ENCODE data around the gene DCAF7. TPM values are rescaled to one million over a fixed set of nuclear protein-coding genes. Genes with fewer than 3 reads are reported as not detected.

Gene DCAF7
- total RNA-seq = 10 to 100 TPM; 14.4 to 24.0 TPM
- 10 to 100 TPM; 13.2 to 15.6 TPM for polyA plus RNA-seq

DNA sequence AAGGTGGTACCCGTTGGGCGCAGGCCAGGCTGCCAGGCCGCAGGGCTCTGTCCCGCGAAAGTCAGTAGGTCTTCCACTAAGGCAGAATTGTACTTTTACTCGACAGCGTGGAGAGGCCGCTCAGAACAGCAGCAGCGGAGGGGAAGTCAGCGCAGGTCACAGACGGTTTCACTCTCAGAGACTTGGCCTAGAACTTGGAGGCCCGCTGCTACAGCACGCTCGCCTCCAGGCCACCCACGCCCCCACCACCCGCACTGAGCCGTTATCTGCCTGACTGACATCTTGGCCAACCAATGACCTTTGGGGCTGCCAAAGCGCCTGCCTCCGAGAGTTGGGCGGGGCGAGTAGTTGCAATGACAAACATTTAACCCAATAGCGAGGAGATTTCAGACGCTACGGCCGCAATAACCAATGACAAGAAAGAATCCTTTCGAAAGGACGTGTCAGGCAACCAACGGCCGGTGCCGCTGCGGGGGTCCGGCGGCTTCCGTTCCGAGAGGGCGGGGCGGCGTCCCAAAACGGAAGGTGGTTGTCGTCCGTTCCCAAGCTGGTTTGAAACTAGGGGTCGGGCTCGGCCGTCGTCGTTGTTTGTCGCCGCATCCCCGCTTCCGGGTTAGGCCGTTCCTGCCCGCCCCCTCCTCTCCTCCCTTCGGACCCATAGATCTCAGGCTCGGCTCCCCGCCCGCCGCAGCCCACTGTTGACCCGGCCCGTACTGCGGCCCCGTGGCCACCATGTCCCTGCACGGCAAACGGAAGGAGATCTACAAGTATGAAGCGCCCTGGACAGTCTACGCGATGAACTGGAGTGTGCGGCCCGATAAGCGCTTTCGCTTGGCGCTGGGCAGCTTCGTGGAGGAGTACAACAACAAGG lies at the start of gene DCAF7:
Gene DCAF7 (plus strand): TSS at position 532 of the 871 bp plus-strand sequence. CDS start 201 bp downstream, at position 733.
- peak within 1 kb of the TSS; percentile 80 to 85 for H3K27ac ChIP-seq (ENCODE audit: low read depth in 1 of 2, low read length in 2 of 2)

More for the DNA sequence above, at the start of gene DCAF7:
- peaks cover 5 to 31% (median 19%) of the 10 kb centered on the region in 4 donors for H3K4me1 ChIP-seq (ENCODE audit: control insufficient read depth in 4 of 4, insufficient read depth in 4 of 4, low read length in 3 of 4)
- peak; percentile 100 for DNase-seq (ENCODE audit: low spot score)
- no peaks in the 10 kb centered on the region for H3K9me3 ChIP-seq (ENCODE audit: control insufficient read depth in 4 of 4, low read length in 3 of 4)
- under 1% methylated on average over 72 of the region's 72 CpGs for WGBS
- TF ChIP-seq, protein P1, sequence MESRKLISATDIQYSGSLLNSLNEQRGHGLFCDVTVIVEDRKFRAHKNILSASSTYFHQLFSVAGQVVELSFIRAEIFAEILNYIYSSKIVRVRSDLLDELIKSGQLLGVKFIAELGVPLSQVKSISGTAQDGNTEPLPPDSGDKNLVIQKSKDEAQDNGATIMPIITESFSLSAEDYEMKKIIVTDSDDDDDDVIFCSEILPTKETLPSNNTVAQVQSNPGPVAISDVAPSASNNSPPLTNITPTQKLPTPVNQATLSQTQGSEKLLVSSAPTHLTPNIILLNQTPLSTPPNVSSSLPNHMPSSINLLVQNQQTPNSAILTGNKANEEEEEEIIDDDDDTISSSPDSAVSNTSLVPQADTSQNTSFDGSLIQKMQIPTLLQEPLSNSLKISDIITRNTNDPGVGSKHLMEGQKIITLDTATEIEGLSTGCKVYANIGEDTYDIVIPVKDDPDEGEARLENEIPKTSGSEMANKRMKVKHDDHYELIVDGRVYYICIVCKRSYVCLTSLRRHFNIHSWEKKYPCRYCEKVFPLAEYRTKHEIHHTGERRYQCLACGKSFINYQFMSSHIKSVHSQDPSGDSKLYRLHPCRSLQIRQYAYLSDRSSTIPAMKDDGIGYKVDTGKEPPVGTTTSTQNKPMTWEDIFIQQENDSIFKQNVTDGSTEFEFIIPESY (IDR thresholded peaks at IDR 0.05) = no peak
- TF ChIP-seq NR2F2 (IDR thresholded peaks at IDR 0.05) (peak; percentile 47), CTCF (IDR thresholded peaks at IDR 0.05; ENCODE audit: low read depth, low read length, missing input control) (no peak), FOXA1 (IDR thresholded peaks at IDR 0.05) (no peak), RAD21 (IDR thresholded peaks at IDR 0.05) (peak in 1 of 2 donors; percentile 5), HNF4A (conservative IDR thresholded peaks at IDR 0.05) (peak in 1 of 2 donors; percentile 27), TAF1 (conservative IDR thresholded peaks at IDR 0.05) (no peak), SP1 (IDR thresholded peaks at IDR 0.05) (peak; percentile 99), JUND (IDR thresholded peaks at IDR 0.05) (no peak), EGR1 (IDR thresholded peaks at IDR 0.05; ENCODE audit: low read depth in 2 of 2) (peak; percentile 87 to 92), FOXA2 (IDR thresholded peaks at IDR 0.05) (no peak), YY1 (IDR thresholded peaks at IDR 0.05) (peak; percentile 61), HNF4G (IDR thresholded peaks at IDR 0.05) (no peak), ATF3 (IDR thresholded peaks at IDR 0.05) (no peak), RXRA (IDR thresholded peaks at IDR 0.05) (peak; percentile 53 to 74), GABPA (IDR thresholded peaks at IDR 0.05 in 1 of 2, conservative IDR thresholded peaks at IDR 0.05 in 1 of 2) (peak; percentile 86 to 98)
- TF ChIP-seq, protein P2, sequence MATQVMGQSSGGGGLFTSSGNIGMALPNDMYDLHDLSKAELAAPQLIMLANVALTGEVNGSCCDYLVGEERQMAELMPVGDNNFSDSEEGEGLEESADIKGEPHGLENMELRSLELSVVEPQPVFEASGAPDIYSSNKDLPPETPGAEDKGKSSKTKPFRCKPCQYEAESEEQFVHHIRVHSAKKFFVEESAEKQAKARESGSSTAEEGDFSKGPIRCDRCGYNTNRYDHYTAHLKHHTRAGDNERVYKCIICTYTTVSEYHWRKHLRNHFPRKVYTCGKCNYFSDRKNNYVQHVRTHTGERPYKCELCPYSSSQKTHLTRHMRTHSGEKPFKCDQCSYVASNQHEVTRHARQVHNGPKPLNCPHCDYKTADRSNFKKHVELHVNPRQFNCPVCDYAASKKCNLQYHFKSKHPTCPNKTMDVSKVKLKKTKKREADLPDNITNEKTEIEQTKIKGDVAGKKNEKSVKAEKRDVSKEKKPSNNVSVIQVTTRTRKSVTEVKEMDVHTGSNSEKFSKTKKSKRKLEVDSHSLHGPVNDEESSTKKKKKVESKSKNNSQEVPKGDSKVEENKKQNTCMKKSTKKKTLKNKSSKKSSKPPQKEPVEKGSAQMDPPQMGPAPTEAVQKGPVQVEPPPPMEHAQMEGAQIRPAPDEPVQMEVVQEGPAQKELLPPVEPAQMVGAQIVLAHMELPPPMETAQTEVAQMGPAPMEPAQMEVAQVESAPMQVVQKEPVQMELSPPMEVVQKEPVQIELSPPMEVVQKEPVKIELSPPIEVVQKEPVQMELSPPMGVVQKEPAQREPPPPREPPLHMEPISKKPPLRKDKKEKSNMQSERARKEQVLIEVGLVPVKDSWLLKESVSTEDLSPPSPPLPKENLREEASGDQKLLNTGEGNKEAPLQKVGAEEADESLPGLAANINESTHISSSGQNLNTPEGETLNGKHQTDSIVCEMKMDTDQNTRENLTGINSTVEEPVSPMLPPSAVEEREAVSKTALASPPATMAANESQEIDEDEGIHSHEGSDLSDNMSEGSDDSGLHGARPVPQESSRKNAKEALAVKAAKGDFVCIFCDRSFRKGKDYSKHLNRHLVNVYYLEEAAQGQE (IDR thresholded peaks at IDR 0.05) = no peak
- TF ChIP-seq, protein P3, sequence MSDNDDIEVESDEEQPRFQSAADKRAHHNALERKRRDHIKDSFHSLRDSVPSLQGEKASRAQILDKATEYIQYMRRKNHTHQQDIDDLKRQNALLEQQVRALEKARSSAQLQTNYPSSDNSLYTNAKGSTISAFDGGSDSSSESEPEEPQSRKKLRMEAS (IDR thresholded peaks at IDR 0.05) = peak; percentile 76
- peak within 1 kb of the TSS; percentile 81 to 89 (median 82) for H3K4me3 ChIP-seq (ENCODE audit: low read depth in 1 of 3, low read length in 3 of 3)
- H3K27me3 ChIP-seq (ENCODE audit: control insufficient read depth in 4 of 4, insufficient read depth in 4 of 4, low read length in 3 of 4) = no peaks in the 10 kb centered on the region
- H3K36me3 ChIP-seq (ENCODE audit: control insufficient read depth in 4 of 4, insufficient read depth in 3 of 4, low read depth in 1 of 4, low read length in 3 of 4) = no peaks in the 10 kb centered on the region
- peak within 1 kb of the TSS; percentile 81 to 91 for H3K9ac ChIP-seq (ENCODE audit: low read depth in 1 of 2, low read length in 2 of 2)
